Middle frontal gyrus (tissue), 1 donor: ENCODE measurements around the gene CSK.
"Not testable (repeated sequence)": the region's sequence is repeated elsewhere in the genome, so short reads cannot be mapped to it uniquely, and the experiment has no call there.

Experiments used
- DNase-seq: peaks from one replicate; pipeline ENCODE4 v3.0.0-alpha.2; 2015; ENCODE audit warnings: low spot score; ENCODE audit errors: extremely low spot score

CSK gene

DNA sequence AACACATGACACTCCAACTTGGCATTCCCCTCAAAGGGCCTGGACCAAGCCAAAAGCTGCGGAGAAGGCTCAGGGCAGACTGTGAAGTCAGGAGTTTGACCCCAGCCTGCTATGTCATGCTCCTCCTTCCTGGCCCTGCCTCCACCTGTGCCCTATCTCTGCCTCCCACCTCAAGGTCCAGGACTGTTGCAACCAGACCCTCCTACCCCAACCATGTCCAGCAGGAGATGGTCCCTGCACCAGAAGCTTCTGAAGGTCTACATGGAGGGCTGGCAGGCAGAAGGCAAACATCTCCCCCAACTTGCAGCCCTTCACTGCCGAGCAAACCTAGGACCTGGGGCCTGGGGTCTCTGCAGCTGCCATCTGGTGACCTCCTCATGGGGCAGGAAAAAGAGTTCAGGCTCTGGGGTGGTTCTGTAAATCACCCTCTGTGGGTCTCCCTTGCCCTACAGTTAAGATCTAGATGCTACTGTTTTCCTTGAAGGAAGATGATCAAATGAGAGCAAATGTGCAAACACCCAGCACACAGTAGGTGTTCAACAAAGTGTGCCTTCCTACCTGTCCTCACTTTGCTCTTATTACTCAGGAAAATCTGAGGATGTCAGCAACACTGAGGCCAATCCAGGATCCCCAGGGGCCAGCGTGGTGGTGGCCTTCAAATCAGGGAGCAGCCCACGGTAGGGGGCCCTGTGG lies 11.5 kb upstream of the CSK start:
- no peak for DNase-seq

DNA sequence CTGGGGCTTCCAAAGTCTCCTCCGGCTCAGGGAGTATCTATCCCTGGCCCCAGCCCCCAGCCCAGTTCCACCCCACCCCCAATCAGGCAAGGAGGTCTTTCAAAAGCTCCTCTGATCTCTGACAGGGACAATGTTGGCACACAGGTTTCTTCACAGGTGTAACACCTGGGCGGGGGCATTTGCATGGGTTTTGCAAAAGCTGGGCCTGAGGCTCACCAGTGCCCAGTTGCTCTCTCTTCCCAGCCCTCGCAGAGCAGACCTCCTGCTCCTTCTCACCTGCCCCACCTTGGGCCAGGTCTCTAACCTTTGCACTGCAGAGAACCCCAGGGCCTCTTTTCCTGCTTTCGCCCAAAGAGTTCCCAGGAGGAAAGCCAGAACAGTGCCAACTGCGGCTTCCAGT lies 8.6 kb upstream of the CSK start:
- no peak for DNase-seq

DNA sequence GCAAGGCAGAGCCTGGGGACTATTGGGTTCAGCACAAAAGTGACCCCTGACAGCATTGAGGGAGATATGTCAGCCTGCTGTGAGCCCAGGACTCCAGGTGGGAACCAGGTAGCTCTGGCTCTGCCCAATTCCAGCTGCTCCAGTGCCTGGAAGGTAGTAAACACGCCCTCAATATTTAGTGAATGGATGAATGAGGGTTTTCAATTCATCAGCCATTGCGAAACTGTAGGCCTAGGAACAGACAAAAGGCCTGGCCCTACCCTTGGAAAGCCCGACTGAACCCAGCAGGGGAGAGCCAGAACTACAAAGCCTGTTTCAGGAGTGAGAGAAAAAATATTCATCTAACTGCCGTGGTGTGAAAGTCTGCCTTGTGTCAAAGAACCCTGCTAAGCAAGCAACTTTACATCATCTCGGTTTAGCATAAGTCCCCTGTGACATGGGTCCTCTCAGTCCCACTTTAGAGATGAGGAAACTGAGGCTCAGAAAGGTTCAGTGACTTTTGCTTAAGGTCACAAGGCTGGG lies 8.1 kb upstream of the CSK start:
- DNase-seq, result no peak

DNA sequence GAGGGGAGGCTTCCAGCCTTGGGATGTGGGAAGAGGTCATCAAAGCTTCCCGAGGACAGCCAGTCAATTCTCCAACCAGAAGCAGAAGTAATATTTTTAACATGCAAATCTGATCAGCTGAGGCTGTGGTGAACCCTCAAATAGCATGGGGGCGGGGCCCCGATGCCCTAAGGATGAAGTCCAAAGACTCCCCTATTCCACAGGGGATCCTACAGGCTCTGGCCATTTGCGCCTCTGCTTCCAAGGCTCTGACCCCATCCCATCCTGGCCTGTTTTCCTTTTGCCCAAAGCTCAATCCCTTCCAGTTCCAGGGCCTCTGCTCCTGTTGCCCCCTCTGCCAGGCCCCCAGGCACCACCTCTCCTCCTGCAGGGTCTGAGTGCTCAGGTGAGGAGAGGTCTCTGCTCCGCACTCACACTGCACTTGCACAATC lies 6.7 kb upstream of the CSK start:
- DNase-seq, result no peak

DNA sequence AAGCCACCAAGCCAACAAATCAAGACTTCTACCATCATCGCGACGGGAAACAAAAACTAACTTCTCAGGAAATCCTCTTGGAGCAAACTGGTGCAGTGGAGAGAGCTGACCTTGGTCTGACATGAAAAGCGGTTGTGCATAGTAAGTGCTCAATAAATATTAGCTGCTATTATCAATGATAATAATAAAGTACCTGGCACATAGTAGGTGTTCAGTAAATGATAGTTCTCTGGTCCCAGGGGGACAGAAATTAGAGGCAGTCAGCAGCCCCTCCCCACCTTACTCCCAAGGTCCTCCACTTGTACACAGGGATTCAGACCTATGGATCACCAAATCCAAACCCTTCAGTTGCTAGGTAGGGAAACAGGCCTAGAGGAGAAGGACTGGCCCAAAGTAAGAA lies 6.0 kb upstream of the CSK start:
- no peak for DNase-seq

DNA sequence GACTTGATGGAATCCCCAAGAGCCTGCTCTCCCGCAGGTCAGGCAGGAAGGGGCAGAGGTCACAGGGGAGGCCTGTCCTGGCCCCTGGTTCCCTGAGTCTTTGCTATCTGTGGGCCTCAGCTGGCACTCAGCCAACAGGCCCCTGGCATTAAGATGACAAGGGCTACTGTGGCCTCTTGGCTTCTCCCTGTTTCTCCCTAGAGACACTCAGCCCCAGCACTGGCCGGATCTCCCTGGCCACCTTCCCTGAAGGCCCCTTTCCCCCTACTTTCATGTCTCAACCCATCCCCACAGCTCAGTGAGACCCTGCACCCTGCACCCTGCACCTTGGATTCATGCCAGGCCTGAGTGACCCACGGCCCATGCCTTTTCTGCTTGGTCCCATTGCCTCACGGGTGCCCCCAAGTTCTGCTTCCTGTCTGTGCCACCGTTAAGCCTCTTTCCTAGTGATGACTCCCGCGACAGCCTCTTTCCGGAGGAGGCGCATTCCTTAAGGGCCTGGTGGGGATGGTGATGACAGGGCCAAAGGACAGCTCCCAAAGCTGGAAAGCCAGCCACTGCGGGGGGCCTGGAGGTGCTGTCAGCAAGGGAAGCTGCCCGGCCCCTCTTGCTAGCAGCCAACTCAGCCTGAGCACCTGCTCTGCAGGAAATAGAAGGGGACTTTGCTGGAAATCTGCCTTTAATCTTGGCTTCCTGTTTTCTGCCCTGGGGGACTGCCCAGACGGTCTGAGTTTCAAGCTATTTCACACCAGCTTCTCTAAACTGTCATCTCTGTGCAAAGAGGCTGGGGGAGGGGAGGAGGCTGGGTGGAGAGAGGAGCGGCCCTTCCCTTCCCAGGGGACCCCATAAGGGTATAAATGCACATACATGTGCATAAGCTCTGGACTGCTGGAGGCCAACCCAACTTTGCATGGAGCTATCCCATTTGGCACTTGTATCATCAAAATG lies 4.8 kb upstream of the CSK start:
- no peak for DNase-seq

DNA sequence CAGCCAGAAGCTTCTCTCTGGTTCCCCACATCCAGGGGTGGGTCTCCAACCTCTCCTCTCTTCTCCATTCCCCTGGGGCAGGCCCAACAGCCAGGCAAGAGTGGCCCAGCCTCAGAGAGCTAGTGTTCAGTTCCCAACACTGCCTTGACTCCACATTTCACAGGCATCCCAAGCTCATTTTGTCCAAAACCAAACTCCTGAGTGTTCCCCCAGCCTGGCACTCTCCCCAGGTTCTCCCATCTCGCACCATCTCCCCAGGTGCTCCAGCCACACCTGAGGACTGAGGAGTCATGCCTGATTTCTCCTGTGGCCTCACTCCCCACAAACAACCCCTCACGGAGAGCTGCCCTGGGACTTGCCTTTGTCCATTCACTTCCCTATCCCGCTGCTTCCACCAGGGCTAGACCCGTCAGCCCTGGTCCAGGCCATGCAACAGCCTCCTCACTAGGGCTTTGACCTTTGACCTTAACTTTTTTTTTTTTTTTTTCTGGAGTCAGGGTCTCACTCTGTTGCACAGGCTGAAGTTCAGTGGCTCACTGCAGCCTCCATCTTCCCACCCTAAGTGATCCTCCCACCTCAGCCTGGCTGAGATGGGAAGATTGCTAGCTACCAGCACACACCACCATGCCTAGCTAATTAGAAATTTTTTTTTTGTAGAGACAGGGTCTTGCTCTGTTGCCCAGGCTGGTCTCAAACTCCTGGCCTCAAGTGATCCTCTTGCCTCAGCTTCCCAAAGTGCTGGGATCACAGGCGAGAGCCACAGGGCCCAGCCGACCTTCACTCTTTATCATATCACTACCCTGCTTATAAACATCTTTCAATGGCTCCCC lies 3.9 kb upstream of the CSK start:
- DNase-seq, result no peak

DNA sequence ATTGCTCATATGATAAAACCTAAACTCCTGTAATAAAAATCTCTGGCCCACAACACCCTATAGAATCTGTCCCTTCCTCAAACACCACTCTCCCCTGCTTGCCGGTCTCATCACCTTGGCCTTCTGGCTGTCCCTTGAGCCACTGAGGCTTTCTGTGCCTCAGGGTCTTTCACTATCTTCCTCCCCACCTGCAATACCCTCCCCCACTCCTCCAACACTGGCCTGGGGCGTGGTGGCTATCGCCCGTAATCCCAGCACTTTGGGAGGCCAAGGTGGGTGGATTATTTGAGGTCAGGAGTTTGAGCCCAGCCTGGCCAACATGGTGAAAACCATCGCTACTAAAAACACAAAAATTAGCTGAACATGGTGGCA lies 3.3 kb upstream of the CSK start:
- DNase-seq, result no peak

DNA sequence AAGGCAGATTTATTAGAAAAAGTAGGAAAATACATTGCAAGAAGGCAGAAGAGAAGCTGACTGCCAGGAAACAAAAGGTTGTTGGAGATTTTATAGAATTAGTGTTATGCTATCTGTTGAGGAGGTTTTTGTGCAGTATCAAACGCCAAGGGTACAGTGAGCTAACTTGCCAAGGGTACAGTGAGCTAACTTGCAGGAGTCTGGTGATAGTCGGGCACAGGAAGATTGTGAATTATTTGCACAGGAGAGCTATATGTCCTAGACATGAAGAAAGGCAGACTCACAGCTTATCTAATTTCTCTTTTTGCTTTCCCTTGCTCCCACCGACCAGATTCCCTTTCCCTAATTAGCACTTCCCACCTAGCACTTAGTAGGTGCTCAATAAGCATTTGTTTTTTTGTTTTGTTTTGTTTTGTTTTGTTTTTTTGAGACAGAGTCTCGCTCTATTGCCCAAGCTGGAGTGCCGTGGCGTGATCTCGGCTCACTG lies 2.7 kb upstream of the CSK start:
- DNase-seq, result no peak

DNA sequence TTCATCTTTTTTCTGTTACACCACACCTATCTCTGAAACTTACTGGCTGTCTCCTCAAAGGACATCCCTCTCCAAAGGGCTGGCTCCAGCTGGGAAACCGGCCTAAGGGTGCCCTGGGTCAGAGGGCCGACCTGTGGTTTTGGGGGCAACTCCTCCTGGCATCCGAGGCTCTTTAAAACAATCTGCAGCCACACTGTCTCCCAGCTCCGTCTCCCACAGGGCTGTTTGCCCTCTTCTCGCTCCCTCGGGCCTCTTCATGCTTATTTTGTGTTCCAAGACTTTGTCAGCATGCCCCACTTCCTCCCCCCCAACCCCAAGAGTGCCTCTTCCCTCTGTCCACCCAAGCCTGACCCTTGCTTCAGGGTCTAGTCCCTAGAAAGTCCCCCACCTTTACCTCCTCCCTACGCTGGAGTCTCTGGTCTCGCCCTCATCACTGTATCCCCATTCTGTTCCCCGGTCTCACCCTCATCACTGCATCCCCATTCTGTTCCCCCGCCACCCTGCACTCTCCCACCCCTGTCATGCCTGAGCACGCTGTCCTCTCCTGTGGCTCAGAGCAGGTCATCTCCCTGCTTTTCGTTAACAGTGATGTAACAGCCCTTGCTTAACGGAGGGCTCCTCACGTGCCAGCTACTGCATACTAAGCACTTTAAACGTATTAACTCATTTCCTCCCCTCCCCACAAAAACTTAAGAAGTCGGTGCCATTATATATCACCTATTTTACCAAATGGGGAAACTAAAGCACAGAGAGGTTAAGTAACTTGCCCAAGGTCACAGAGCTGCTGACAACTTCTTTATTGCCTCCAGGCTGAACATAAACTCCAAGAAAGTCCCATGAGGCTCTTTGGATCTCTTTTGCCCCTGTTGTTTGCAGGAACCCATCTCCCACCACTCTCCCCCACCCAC lies 1.1 kb upstream of the CSK start:
- no peak for DNase-seq

DNA sequence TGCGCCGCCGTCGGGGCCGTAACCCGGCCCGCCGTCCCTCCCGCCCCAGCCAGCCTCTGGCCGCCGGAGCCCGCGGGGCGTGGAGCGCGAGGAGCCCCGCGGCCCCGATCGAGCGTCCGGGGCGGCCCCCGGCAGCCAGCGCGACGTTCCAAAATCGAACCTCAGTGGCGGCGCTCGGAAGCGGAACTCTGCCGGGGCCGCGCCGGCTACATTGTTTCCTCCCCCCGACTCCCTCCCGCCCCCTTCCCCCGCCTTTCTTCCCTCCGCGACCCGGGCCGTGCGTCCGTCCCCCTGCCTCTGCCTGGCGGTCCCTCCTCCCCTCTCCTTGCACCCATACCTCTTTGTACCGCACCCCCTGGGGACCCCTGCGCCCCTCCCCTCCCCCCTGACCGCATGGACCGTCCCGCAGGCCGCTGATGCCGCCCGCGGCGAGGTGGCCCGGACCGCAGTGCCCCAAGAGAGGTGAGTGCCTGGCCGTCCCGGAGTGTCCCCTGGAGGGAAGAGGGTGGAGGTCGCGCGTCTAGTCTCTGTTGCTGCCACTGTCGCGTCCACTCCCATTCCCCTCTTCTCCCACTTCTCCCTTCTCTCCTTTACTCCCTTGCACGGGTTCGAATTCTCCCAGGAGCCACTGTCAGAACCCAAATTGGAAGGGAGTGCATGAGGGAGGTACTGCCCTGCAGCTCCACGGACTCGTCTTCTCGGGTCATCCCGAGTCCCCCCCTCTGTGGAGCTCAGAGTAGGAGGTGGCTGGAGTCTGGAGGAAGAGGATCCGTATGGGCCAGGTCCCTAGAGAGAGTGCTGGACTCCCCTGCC lies 585 bp downstream of the CSK start:
- DNase-seq, result no peak

DNA sequence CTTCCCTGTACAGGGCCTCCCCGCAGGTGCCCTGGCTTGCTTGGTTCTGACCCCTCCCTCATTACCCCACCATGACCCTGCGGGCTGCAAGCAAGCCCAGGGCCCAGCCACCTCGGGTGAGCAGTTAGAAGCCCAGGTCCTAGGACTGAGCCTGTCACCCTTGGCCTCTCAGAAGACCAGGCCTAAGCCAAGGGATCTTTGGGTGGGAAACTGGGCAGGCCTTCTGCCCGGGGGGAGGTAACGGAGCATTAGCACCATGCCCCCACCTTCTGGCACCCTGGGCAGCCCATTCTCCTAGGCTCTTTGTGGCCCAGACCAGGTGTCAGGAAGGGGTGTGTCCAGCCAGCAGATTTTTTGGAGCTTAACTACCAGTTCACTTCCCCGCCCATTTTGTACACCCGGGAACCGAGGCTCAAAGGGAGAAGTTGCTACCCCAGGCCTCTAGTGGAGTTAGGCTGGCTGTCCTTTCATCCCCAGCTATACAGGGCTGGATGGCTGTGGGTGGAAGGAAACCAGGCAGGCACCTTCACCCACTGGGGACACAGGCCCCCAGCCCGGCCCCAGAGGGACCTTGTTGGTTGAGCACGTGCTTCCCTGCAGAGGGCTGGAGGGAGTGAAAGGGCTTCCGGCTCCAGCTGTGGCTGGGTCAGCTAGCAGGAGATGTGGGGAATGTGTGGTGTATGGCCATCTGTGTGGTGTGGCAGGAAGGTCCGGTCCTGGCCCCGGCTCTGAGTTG lies 1.4 kb downstream of the CSK start:
- DNase-seq, result no peak

DNA sequence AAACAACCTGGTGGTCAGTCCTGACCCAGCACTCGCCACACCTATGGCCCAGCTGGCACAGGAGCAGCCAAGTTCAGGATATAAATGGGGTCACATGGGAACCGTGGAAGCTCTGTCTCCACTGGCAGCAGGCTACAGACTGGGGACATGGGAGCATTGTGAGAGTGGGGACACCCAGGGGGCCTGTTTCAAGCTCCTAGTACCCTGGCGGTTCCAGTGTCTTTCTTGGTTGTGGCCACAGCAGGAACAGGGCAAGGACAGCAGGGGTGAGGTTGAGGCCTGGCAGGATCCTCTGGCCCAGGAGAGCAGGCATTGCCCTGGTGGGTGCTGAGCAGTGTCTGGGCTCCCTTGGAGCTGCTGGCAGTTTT lies 1.9 kb downstream of the CSK start:
- DNase-seq, result no peak

DNA sequence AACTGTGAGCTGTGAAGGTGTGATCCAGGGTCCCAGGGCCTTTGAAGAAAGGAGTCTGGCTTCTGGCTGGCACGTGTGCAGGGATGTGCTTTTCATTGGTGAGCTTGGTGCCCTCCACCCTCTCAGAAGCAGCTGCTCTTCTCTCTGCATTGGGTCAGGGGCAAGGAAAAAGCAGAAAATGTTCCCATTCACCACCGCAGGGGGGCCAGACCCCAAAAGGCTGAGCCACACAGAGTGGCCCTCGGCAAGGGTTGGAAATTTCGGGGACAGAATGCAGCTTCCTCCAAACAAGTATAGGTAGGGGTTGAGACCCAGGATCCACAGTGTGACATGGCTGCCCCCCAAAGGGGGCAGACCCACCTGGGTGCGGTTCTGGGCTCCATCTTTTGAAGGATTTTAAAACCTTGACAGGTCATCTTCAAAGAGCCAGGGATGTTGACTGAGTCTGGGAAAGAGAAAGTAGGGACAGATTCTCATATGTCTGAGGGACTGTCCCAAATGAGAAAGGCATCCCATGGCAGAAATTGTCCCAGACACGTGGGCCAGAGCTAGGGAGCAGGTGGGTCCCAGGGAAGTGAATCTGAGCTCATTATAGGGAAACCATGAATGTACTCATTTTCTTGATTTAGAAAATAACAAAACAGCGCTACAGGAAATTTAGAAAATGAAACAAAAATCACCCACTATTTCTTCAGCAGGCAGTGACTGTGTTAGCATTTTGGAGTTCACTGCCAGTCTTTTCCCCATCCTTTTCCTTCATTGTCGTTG lies 2.7 kb downstream of the CSK start:
- DNase-seq, result no peak

DNA sequence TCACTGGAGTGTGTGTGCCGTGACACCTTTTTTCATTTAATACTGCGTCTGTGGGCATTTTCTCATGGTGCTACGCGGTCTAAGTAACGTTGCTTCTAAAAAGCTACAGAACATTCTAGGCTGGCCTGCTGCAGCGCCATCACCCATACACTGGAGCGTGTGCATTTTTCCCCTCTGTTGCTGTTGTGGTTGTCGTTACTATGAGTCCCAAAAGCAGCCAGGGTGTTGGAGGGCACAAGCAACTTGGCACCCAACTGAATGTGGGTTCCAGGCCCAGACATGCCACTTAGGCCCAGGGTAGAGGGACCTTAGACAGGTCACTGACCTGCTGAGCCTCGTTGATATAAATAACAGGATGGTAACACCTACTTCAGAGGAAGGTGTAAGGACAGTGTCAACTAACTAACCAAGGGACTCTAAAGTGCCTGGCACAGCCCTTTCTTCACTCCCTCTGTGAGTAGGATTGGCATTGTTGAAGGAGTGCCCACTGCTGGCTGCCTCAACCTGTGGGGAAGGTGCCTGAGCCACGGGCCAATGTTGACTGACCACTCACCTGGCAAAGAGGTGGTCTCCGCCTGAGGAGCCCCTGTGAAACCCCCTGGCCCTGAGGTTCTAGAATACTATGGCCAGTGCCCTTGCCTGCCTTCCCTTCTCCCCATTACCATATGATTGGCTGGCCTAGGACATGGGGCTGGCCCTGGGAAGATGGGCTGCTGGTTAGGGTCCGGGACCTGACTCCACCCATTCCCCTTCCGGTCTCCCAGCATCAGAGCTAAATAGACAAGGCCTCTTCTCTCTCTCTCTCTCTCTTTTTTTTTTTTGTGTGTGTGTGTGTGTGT lies 3.5 kb downstream of the CSK start:
- no peak for DNase-seq

DNA sequence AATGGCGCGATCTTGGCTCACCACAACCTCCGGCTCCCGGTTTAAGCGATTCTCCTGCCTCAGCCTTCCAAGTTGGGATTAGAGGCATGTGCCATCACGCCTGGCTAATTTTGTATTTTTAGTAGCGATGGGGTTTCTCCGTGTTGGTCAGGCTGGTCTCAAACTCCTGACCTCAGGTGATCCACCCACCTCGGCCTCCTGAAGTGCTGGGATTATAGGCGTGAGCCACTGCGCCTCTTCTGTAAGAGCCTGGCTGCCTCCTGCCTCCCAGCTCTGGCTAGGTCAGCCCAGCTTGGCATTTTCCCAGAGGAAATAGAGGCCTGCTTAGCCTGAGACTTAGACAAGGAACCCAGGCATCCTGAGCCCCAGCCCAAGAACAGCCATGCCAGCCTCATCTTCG lies 4.2 kb downstream of the CSK start:
- not testable (repeated sequence) for DNase-seq

DNA sequence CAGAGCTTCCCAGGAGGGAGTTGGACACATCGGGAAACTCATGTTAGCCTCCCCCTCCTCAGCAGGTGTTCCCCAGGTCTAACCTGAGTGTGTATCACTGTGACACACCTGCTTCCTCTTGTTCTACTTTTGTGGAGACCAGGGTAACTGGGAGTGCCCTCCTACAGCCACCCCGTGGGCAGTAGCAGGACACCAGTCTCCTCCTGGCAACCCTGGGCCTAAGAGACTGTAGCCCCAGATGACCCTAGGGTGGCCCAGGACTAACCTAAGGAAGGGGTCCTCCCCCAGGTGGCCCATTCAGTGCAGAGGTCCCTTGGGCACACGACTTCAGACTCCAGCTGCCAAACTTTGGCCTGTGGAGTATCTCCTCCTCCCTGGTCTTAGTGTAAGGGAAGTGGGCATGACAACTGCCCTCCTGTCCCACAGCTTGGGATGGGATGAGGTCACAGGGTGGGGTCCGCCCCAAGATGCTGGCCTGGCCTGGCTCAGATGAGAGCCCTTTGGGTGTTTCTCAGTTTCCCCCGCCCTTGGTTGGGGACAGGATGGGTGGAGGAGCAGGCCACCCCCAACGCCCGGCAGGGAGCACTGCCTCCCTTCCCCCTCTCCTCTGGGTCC lies 4.8 kb downstream of the CSK start:
- DNase-seq, result no peak
